MM.1S (cell line): ENCODE results near the gene TXNDC11.

Experiments
- DNase-seq: peaks from one replicate; pipeline ENCODE4 v3.0.0-alpha.2; 2015
- H2AFZ ChIP-seq: fragments of 300-600 bp; sonication (generic); 2 replicates; pipeline ENCODE4 v1.6.0; 2016; ENCODE audit warnings: antibody characterized with exemption, low read length
- H3F3A ChIP-seq: fragments of 300-600 bp; sonication (generic); 2 replicates; pipeline ENCODE4 v1.6.1; 2016; ENCODE audit warnings: mild to moderate bottlenecking, antibody characterized with exemption, low read length, moderate library complexity, mixed read lengths; ENCODE audit not compliant: insufficient read depth
- H3K27ac ChIP-seq: fragments of 300-600 bp; sonication (generic); 2 replicates; pipeline ENCODE4 v1.5.1; 2016; ENCODE audit warnings: mild to moderate bottlenecking, low read length
- H3K27me3 ChIP-seq: fragments of 300-600 bp; sonication (generic); replicated peaks from 2 replicates; pipeline ENCODE4 v1.6.0; 2016; ENCODE audit warnings: low read length; ENCODE audit not compliant: insufficient read depth
- H3K36me3 ChIP-seq: fragments of 300-600 bp; sonication (generic); replicated peaks from 2 replicates; pipeline ENCODE4 v1.6.1; 2016; ENCODE audit warnings: mild to moderate bottlenecking, low read length, mixed read lengths; ENCODE audit not compliant: insufficient read depth
- H3K4me1 ChIP-seq: fragments of 300-600 bp; sonication (generic); 2 replicates; pipeline ENCODE4 v1.6.1; 2016; ENCODE audit warnings: low read length, mixed read lengths
- H3K4me2 ChIP-seq: fragments of 300-600 bp; sonication (generic); 2 replicates; pipeline ENCODE4 v1.6.0; 2016; ENCODE audit warnings: low read depth, low read length
- H3K4me3 ChIP-seq: fragments of 300-600 bp; sonication (generic); 2 replicates; pipeline ENCODE4 v1.5.1; 2016; ENCODE audit warnings: low read length, mixed read lengths
- H3K79me2 ChIP-seq: fragments of 300-600 bp; sonication (generic); 2 replicates; pipeline ENCODE4 v1.6.1; 2016; ENCODE audit warnings: mixed run types, low read length, mixed read lengths
- H3K9ac ChIP-seq: fragments of 300-600 bp; sonication (generic); 2 replicates; pipeline ENCODE4 v1.6.1; 2016; ENCODE audit warnings: low read length, mixed read lengths
- H3K9me2 ChIP-seq: fragments of 300-600 bp; sonication (generic); replicated peaks from 2 replicates; pipeline ENCODE4 v1.6.1; 2016; ENCODE audit warnings: mild to moderate bottlenecking, low read length, mixed read lengths; ENCODE audit not compliant: insufficient read depth
- H3K9me3 ChIP-seq: fragments of 300-600 bp; sonication (generic); replicated peaks from 2 replicates; pipeline ENCODE4 v1.6.1; 2016; ENCODE audit warnings: mild to moderate bottlenecking, low read length, mixed read lengths; ENCODE audit not compliant: insufficient read depth
- H4K20me1 ChIP-seq: fragments of 300-600 bp; sonication (generic); 2 replicates; pipeline ENCODE4 v1.6.1; 2016; ENCODE audit warnings: mild to moderate bottlenecking, low read length, moderate library complexity, mixed read lengths; ENCODE audit not compliant: insufficient read depth
- EZH2 ChIP-seq: fragments of 300-600 bp; sonication (generic); optimal IDR thresholded peaks from 2 replicates; pipeline ENCODE3; 2017; ENCODE audit warnings: low read depth, mild to moderate bottlenecking, antibody characterized with exemption, low read length, mixed read lengths
- EZH2phosphoT487 ChIP-seq: fragments of 300-600 bp; sonication (generic); IDR thresholded peaks from 2 replicates; pipeline ENCODE4 v1.6.1; 2018; ENCODE audit warnings: antibody characterized with exemption, low read length
- TF ChIP-seq, protein P1 (sequence below): fragments of 300-600 bp; sonication (generic); IDR thresholded peaks from 2 replicates; pipeline ENCODE4 v1.5.1; 2016; ENCODE audit warnings: antibody characterized with exemption, low read length, mixed read lengths

Gene TXNDC11

DNA sequence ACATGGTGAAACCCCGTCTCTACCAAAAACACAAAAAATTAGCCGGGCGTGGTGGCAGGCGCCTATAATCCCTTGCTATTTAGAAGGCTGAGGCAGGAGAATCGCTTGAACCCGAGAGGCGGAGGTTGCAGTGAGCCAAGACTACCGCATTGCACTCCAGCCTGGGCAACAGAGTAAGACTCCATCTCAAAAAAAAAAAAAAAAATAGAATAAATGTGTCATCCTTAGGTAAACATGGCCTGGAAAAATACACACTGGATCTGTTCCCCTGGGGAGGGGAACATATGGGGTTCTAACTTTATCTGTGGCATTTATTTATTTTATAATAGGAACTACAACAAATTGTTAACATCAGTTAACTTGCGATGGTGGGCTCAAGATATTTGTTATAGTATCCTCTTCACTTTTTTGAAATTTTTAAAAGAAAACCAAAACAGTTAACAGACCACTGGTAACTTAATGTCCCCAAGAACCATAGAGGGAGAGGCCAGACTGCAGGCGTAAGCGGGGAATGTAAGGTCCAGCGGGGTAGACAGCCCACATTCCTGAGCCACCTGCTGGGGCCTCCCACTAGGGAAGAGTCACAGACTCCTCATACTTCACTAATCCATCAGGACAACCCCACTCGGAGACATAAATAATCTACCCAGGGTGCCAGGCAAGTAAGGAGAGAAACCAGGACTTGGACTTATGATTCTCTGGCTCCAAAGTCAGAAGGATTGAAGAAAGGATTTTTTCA, 12.5 kb upstream of the TXNDC11 start:
- Histone ChIP-seq H3K4me2 (no peak overlapping the region), H3K27ac (no peak overlapping the region), H3K4me3 (no peak overlapping the region), H3K9me2 (no peaks in the 10 kb centered on the region), H3K79me2 (peaks cover 6% of the 10 kb centered on the region; the same call in 1 of the 2 replicates), H3K9me3 (no peaks in the 10 kb centered on the region), H3K4me1 (no peaks in the 10 kb centered on the region), H3K27me3 (no peaks in the 10 kb centered on the region), H3F3A (peaks cover 11% of the 10 kb centered on the region; the same call in 1 of the 2 replicates), H3K36me3 (peaks cover 21% of the 10 kb centered on the region; the same call in 1 of the 2 replicates), H4K20me1 (no peaks in the 10 kb centered on the region), H2AFZ (no peak overlapping the region), H3K9ac (no peak overlapping the region)
- TF ChIP-seq, protein P1, sequence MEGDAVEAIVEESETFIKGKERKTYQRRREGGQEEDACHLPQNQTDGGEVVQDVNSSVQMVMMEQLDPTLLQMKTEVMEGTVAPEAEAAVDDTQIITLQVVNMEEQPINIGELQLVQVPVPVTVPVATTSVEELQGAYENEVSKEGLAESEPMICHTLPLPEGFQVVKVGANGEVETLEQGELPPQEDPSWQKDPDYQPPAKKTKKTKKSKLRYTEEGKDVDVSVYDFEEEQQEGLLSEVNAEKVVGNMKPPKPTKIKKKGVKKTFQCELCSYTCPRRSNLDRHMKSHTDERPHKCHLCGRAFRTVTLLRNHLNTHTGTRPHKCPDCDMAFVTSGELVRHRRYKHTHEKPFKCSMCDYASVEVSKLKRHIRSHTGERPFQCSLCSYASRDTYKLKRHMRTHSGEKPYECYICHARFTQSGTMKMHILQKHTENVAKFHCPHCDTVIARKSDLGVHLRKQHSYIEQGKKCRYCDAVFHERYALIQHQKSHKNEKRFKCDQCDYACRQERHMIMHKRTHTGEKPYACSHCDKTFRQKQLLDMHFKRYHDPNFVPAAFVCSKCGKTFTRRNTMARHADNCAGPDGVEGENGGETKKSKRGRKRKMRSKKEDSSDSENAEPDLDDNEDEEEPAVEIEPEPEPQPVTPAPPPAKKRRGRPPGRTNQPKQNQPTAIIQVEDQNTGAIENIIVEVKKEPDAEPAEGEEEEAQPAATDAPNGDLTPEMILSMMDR: no peak
- no peak for TF ChIP-seq EZH2phosphoT487
- DNase-seq: no peak

DNA sequence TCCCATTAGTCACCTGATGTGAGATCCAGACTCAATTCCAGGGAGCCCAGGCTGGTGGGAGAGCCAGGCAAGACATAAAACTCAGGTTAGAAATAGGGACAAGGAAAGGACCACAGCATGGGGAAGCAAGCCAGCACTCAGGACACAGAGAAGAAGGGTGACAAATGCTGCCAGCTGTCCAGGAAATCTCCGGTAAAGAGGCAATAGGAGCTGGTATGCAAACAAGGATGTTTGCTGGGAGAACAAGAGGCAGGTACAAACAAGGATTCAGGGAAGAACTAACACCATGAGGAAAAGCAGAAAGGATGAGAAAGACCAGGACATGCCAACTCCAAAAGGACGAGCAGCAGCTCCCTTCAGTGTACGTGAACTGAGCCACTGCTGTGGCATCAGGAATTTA, 10.2 kb upstream of the TXNDC11 start:
- Histone ChIP-seq H3K9me2 (no peaks in the 10 kb centered on the region), H4K20me1 (no peaks in the 10 kb centered on the region), H3K9ac (no peak overlapping the region), H3K4me2 (no peak overlapping the region), H3K27ac (no peak overlapping the region), H2AFZ (no peak overlapping the region), H3K36me3 (peaks cover 22% of the 10 kb centered on the region; the same call in 1 of the 2 replicates), H3K9me3 (no peaks in the 10 kb centered on the region), H3K4me1 (peaks cover 14% of the 10 kb centered on the region), H3K79me2 (peaks cover 8% of the 10 kb centered on the region), H3F3A (peaks cover 26% of the 10 kb centered on the region), H3K27me3 (no peaks in the 10 kb centered on the region), H3K4me3 (no peak overlapping the region)
- no peak for DNase-seq
- TF ChIP-seq EZH2 (no peak), EZH2phosphoT487 (no peak)
- TF ChIP-seq, protein P1: no peak

DNA sequence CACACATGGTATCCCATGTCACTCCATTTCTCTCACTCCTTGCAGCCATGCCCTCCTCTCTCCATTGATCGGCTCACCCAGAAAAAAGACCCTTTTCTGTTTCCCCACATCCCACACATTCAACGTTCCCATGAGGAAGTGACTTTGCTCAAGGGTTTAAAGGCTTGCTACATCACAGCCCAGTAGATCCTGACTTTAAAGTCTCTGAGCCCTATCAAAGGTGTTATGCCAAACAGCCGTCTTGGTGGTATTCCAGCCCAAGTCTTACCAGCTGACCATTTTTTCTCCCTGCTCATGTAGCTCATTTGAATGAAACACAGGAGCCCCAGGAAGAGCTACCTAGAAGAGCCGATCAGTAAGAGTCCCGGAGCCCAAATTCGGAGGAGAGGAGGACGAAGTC, 7.4 kb upstream of the TXNDC11 start:
- Histone ChIP-seq H3K9ac (no peak overlapping the region), H3K79me2 (peaks cover 18% of the 10 kb centered on the region), H3K9me2 (no peaks in the 10 kb centered on the region), H4K20me1 (no peaks in the 10 kb centered on the region), H3K36me3 (peaks cover 13% of the 10 kb centered on the region; the same call in 1 of the 2 replicates), H3K4me1 (peaks cover 17% of the 10 kb centered on the region), H2AFZ (no peak overlapping the region), H3K27me3 (no peaks in the 10 kb centered on the region), H3K27ac (no peak overlapping the region), H3K4me2 (no peak overlapping the region), H3K4me3 (no peak overlapping the region), H3F3A (peaks cover 30% of the 10 kb centered on the region), H3K9me3 (no peaks in the 10 kb centered on the region)
- DNase-seq: no peak
- TF ChIP-seq EZH2phosphoT487: no peak
- TF ChIP-seq, protein P1: no peak
- no peak for TF ChIP-seq EZH2
